Erythroblast (primary cell): ENCODE results near the gene PEDS1.

Experiments used
- GATA1 ChIP-seq: IDR thresholded peaks from 2 replicates; pipeline ENCODE4 v1.6.1; 2011; ENCODE audit warnings: low read depth, mild to moderate bottlenecking, control low read depth, low read length, moderate library complexity
- POLR2A ChIP-seq: IDR thresholded peaks from 2 replicates; pipeline ENCODE4 v1.6.1; 2011; ENCODE audit warnings: mild to moderate bottlenecking, low read length

- TF ChIP-seq POLR2A (no peak), GATA1 (no peak)
These were observed 15.4 kb downstream of the PEDS1 start for GRCh38 chr20:50138120-50138478.
